Bronchial epithelial cell (primary cell): ENCODE data around the gene RPS14. TPM values are rescaled to one million over a fixed set of nuclear protein-coding genes. Genes with fewer than 3 reads are reported as not detected.

ENCODE experiments used
- DNase-seq: peaks from one replicate; pipeline ENCODE4 v3.0.0-alpha.2; 2010; ENCODE audit warnings: low read depth
- FAIRE-seq: peaks from 2 replicates; lab custom pipeline; 2011; peaks lifted over from hg19 to GRCh38; lab: Jason Lieb, UNC
- H3K27me3 ChIP-seq: 2 replicates; pipeline ENCODE4 v1.5.1; 2011; ENCODE audit warnings: low read length; ENCODE audit not compliant: control insufficient read depth, insufficient read depth
- H3K36me3 ChIP-seq: 2 replicates; pipeline ENCODE4 v1.5.1; 2011; ENCODE audit warnings: low read length; ENCODE audit not compliant: control insufficient read depth, insufficient read depth
- H3K4me3 ChIP-seq: 2 replicates; pipeline ENCODE4 v1.5.1; 2011; ENCODE audit warnings: mild to moderate bottlenecking, low read depth, low read length, control low read depth
- total RNA-seq: library from RNA; depleted of rRNA; stranded (reverse); fragments of >200 nt; gene quantifications from 2 replicates; pipeline ENCODE4 v1.2.1, GENCODE V29; 2014
- TF ChIP-seq, protein P1 (sequence below): IDR thresholded peaks from 2 replicates; pipeline ENCODE4 v1.5.1; 2011; ENCODE audit warnings: mild to moderate bottlenecking, moderate library complexity, low read length, control low read depth, inconsistent platforms; ENCODE audit not compliant: insufficient read depth, severe bottlenecking

The RPS14 gene
- 5,672 and 8,789 TPM in 2 replicates for total RNA-seq

DNA sequence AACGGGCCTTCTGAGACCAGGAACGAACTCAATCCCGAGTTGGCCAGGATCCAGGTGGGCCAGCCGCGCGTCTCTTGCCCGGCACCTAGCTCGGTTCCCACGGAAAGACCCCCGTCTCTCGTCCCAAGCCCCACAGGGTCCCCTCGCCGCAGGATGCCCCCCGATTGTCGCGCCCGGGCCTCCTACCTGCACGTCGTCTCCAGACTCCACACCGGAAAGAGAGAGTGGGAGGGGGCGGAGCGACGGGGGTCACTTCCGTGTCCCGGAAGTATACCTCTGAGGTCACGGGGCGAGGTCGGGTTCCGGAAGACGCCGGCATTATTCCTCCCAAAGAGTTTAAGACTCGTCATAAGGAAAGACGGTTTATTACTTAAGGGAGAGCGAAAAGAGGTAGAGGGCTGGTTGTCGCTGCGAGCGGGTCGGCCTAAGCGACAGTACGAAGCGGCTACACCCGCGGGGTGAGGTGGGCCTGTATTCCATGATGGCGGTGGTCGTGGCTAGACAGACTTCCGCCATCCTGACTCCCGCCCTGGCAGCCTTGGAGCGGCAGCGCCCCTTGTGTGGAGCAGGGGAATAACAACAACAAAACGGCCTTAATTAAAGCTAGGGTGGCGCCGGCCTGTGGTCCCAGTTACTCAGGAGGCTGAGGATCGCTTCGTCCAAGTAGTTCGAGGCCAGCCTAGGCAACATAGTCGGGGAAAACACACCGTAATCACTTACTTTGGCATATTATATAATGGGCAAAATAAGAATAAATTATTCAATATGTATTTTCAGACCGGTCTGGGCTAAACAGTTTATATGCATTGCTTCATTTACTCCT lies at the start of gene RPS14:
TSS of gene RPS14 (minus strand) at position 223 of the 823 bp plus-strand sequence. CDS start 2,006 bp downstream, outside the sequence.
- TF ChIP-seq, protein P1, sequence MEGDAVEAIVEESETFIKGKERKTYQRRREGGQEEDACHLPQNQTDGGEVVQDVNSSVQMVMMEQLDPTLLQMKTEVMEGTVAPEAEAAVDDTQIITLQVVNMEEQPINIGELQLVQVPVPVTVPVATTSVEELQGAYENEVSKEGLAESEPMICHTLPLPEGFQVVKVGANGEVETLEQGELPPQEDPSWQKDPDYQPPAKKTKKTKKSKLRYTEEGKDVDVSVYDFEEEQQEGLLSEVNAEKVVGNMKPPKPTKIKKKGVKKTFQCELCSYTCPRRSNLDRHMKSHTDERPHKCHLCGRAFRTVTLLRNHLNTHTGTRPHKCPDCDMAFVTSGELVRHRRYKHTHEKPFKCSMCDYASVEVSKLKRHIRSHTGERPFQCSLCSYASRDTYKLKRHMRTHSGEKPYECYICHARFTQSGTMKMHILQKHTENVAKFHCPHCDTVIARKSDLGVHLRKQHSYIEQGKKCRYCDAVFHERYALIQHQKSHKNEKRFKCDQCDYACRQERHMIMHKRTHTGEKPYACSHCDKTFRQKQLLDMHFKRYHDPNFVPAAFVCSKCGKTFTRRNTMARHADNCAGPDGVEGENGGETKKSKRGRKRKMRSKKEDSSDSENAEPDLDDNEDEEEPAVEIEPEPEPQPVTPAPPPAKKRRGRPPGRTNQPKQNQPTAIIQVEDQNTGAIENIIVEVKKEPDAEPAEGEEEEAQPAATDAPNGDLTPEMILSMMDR, result peak; percentile 81
- Histone ChIP-seq H3K27me3 (no peaks in the 10 kb centered on the region), H3K4me3 (peak within 1 kb of the TSS; percentile 62), H3K36me3 (peaks cover 28% of the 10 kb centered on the region)
- DNase-seq (peak; percentile 89), FAIRE-seq (no peak)

DNA sequence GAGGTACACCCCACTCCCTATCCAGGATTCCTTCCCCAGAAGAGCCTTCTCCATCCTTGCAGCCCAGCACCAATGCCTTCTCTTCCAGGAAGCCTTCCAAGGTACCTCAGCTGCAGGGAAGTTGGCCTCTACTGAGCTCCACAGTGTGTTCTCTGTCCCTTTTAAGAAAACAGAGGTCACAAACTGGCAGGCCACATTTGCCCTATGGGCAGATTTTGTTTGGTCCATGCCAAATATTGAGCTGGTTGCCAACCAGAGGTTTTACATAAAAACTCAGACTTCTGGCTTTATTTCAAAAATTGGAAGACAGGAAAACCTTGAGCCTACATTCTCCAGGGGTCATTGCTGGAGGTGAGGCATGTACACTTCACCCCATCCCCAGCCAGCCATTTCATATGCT lies 49.4 kb upstream of the RPS14 start:
- Histone ChIP-seq H3K27me3 (no peaks in the 10 kb centered on the region), H3K36me3 (no peaks in the 10 kb centered on the region), H3K4me3 (peak overlapping the region; percentile 26)
- DNase-seq (no peak), FAIRE-seq (no peak)
- TF ChIP-seq, protein P1, result no peak

DNA sequence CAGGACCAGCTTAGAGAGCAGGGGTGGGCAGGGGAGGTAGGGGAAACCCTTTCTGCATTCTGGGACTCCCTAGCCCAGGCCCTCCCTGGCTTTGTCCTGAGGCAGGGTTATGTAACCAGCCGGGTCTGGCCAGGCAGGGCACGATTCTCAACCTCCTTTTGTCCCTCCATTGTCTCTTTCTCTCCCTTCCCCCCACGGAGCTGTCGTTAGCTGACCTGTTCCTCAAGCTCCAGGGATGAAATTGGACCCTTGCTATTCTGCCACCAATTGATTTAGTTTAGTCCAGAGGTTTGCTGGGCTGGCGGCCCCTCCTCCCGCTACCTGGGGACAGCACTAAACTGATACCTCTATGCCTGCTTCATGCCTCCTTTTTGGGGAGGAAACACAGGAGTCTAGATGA lies 49.0 kb upstream of the RPS14 start:
- FAIRE-seq (no peak), DNase-seq (no peak)
- Histone ChIP-seq H3K4me3 (peak overlapping the region; percentile 26), H3K27me3 (no peaks in the 10 kb centered on the region), H3K36me3 (no peaks in the 10 kb centered on the region)
- TF ChIP-seq, protein P1, result no peak

DNA sequence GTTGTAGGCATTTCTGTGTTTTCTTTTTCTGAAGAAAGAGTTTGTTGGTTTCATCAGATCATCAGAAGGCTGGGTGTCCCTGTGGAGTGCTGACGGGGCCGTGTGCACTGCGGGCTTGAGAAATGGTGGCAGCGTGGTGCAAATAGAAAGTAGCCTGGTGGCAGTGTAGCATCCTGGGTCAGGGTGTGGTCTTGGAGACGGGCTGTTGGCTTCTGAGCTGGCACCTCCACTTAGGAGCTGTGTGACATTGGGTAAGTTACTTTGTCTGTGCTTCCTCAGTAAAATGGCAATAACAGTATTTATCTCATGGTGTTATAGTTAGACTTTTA lies 48.4 kb upstream of the RPS14 start:
- DNase-seq, result no peak
- TF ChIP-seq, protein P1, result no peak
- FAIRE-seq, result no peak
- H3K27me3 ChIP-seq, result no peaks in the 10 kb centered on the region
- H3K36me3 ChIP-seq, result no peaks in the 10 kb centered on the region
- peak overlapping the region; percentile 26 for H3K4me3 ChIP-seq

DNA sequence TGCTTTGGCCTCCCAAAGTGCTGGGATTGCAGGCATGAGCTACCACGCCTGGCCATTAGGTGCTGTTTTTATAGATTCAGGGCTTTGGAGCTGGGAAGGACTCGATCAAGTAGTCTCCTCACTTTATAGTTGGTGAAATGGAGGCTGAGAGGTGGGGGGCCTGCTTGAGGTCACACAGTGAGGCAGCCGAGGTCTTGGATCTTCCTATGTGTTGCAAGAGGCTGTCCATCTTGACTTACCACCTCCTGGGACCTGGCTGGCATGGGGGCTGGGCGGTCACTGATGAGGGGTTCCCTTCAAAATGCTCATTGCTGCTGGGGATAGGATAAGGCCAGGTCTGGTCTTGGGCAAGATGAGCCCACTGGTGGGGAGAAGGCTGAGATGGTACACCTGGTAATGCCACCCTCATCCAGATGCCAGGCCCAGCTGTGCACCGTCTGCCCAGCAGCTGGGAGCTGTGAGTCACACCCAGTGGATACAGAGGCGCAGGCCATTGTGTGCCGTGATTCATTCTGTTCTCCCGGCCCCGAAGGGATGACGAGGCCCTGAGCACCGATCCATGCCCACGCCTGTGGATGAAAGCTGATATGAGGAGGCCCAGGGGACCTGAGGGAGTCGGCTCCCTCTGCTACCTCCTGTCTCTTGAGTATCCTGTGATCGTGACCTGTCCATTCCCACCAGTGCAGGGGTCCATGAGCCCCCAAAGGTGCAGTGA lies 47.9 kb upstream of the RPS14 start:
- DNase-seq (peak; percentile 96), FAIRE-seq (peak; percentile 99)
- TF ChIP-seq, protein P1, result no peak
- H3K4me3 ChIP-seq, result peak overlapping the region; percentile 26
- H3K27me3 ChIP-seq, result no peaks in the 10 kb centered on the region
- no peaks in the 10 kb centered on the region for H3K36me3 ChIP-seq
